Measurements from ENCODE around the gene CEMP1. TPM values are rescaled to one million over a fixed set of nuclear protein-coding genes. Genes with fewer than 3 reads are reported as not detected.

The CEMP1 gene
- polyA plus RNA-seq, 1 experiment, result not detected

GRCh38 chr16:2511996-2512734, 19.0 kb downstream of the CEMP1 start:
- TF ChIP-seq CTCF (IDR thresholded peaks at IDR 0.05; ENCODE audit: insufficient read depth, low read depth, low read length), result no peak
- Histone ChIP-seq H3K36me3 (ENCODE audit: control insufficient read depth, insufficient read depth, low read length) (0 out of 2 replicates have a peak, but pooled peaks cover under 1% of the 10 kb centered on the region), H3K27me3 (ENCODE audit: control insufficient read depth, insufficient read depth, low read length) (no peaks in the 10 kb centered on the region), H3K4me3 (ENCODE audit: low read depth, low read length) (no peak overlapping the region)
- CTCF ChIA-PET, result interaction anchor here (0.9 to 2.4 kb wide), 5 partner anchors 8 to 172 kb away, joined by 3 to 10 read pairs (median 3); partner anchors contain the start of genes ABCA3 and AMDHD2
- no peak for DNase-seq (ENCODE audit: low read depth)
- POLR2A ChIA-PET, result no interaction called here

- ChIA-PET POLR2A (no interaction called here), CTCF (interaction anchor here (1.0 to 2.4 kb wide), 3 partner anchors 9 to 10 kb away, joined by 3 to 10 read pairs (median 3); partner anchors contain the start of gene AMDHD2)
- H3K36me3 ChIP-seq (ENCODE audit: control insufficient read depth, insufficient read depth, low read length), result 0 out of 2 replicates have a peak, but pooled peaks cover 1% of the 10 kb centered on the region
- H3K4me3 ChIP-seq (ENCODE audit: low read depth, low read length), result no peak overlapping the region
- H3K27me3 ChIP-seq (ENCODE audit: control insufficient read depth, insufficient read depth, low read length), result no peaks in the 10 kb centered on the region
- TF ChIP-seq CTCF (IDR thresholded peaks at IDR 0.05; ENCODE audit: insufficient read depth, low read depth, low read length), result no peak
- DNase-seq (ENCODE audit: low read depth), result no peak
Observed at GRCh38 chr16:2511128-2511800, 19.9 kb downstream of the CEMP1 start.

GRCh38 chr16:2508722-2509400, 22.3 kb downstream of the CEMP1 start:
- no peaks in the 10 kb centered on the region for H3K27me3 ChIP-seq (ENCODE audit: control insufficient read depth, insufficient read depth, low read length)
- H3K36me3 ChIP-seq (ENCODE audit: control insufficient read depth, insufficient read depth, low read length), result 0 out of 2 replicates have a peak, but pooled peaks cover 1% of the 10 kb centered on the region
- POLR2A ChIA-PET, result interaction anchor here (0.5 kb wide), 1 partner anchor 24 kb away, joined by 5 read pairs; no protein-coding TSS in a partner anchor
- DNase-seq (ENCODE audit: low read depth), result no peak
- no peak for TF ChIP-seq CTCF (IDR thresholded peaks at IDR 0.05; ENCODE audit: insufficient read depth, low read depth, low read length)
- no peak overlapping the region for H3K4me3 ChIP-seq (ENCODE audit: low read depth, low read length)
- CTCF ChIA-PET, result no interaction called here

GRCh38 chr16:2507665-2508064, 23.5 kb downstream of the CEMP1 start:
- CTCF ChIA-PET, result no interaction called here
- no peak for TF ChIP-seq CTCF (IDR thresholded peaks at IDR 0.05; ENCODE audit: insufficient read depth, low read depth, low read length)
- POLR2A ChIA-PET, result no interaction called here
- no peaks in the 10 kb centered on the region for H3K27me3 ChIP-seq (ENCODE audit: control insufficient read depth, insufficient read depth, low read length)
- 0 out of 2 replicates have a peak, but pooled peaks cover 1% of the 10 kb centered on the region for H3K36me3 ChIP-seq (ENCODE audit: control insufficient read depth, insufficient read depth, low read length)
- H3K4me3 ChIP-seq (ENCODE audit: low read depth, low read length), result no peak overlapping the region
- no peak for DNase-seq (ENCODE audit: low read depth)

Data from BJ (cell line).